Body of pancreas (tissue), 4 donors: ENCODE data around the gene GNA15. TPM values are rescaled to one million over a fixed set of nuclear protein-coding genes. Genes with fewer than 3 reads are reported as not detected.
A peak's percentile ranks its signal among the peaks of the same experiment; 100 is the strongest.
"Not testable (repeated sequence)": the region's sequence is repeated elsewhere in the genome, so short reads cannot be mapped to it uniquely, and the experiment has no call there.

Experiments
- ATAC-seq: fragments of 150-250 bp; one replicate; pipeline ENCODE4 v1.9.1; 2016
- DNase-seq, 4 donors: peaks; one replicate each; pipeline ENCODE4 v3.0.0-alpha.2; 2019
- H3K27ac ChIP-seq, 4 donors: fragments of 200-600 bp; sonication (generic); 1 replicate in 3 of 4; 2 replicates in 1 of 4; pipeline versions ENCODE4 v1.5.1 to v1.6.1; 2016 to 2019; ENCODE audit warnings: mild to moderate bottlenecking in 1 of 4, mixed read lengths in 1 of 4, moderate library complexity in 1 of 4
- H3K27me3 ChIP-seq, 2 donors: fragments of 200-600 bp; sonication (generic); one replicate each; pipeline ENCODE4 v1.6.0; 2016; ENCODE audit warnings: mild to moderate bottlenecking in 1 of 2
- H3K36me3 ChIP-seq, 2 donors: fragments of 200-600 bp; sonication (generic); replicated peaks in 1 of 2; 2 replicates each; pipeline ENCODE4 v1.5.1; 2016; ENCODE audit warnings: low read depth in 2 of 2; ENCODE audit not compliant: insufficient read depth in 1 of 2
- H3K4me1 ChIP-seq: fragments of 200-600 bp; sonication (generic); one replicate; pipeline ENCODE4 v1.6.0; 2016
- H3K4me3 ChIP-seq, 2 donors: fragments of 200-600 bp; sonication (generic); 1 replicate in 1 of 2; 2 replicates in 1 of 2; pipeline ENCODE4 v1.5.1; 2016 to 2019
- H3K9me3 ChIP-seq, 3 donors: fragments of 200-600 bp; sonication (generic); 1 replicate in 2 of 3; 2 replicates in 1 of 3; pipeline ENCODE4 v1.5.1; 2016
- POLR2A ChIP-seq, 3 donors: fragments of 450-650 bp; IDR thresholded peaks; one replicate each; pipeline ENCODE4 v1.6.1; 2016; ENCODE audit warnings: antibody characterized with exemption in 3 of 3, mild to moderate bottlenecking in 2 of 3
- WGBS, 2 donors: methylation state at CpG; one replicate each; pipeline ENCODE4 v1.1.5; 2017; 5-methylcytosine and 5-hydroxymethylcytosine counted together
- intact Hi-C: fragments of 100-400 bp; cut with DNase I; formaldehyde crosslinking; loops from one replicate; pipeline ENCODE4 v1.15.1; 2023
- total RNA-seq, 2 donors: library from RNA; depleted of rRNA; stranded (reverse); fragments of >200 nt; gene quantifications; one replicate each; pipeline ENCODE4 v1.1.0, GENCODE V29; 2016
- TF ChIP-seq, protein P1 (sequence below), 7 experiments: fragments of 450-650 bp in 4 of 7; fragments of 200-600 bp in 3 of 7; sonication (generic) in 3 of 7; IDR thresholded peaks; one replicate each; pipeline ENCODE4 v1.5.1; 2016 to 2019; ENCODE audit warnings: antibody characterized with exemption in 7 of 7

The GNA15 gene, protein sequence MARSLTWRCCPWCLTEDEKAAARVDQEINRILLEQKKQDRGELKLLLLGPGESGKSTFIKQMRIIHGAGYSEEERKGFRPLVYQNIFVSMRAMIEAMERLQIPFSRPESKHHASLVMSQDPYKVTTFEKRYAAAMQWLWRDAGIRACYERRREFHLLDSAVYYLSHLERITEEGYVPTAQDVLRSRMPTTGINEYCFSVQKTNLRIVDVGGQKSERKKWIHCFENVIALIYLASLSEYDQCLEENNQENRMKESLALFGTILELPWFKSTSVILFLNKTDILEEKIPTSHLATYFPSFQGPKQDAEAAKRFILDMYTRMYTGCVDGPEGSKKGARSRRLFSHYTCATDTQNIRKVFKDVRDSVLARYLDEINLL
- 1 to 10 TPM; 1.6 to 2.6 TPM for total RNA-seq

DNA sequence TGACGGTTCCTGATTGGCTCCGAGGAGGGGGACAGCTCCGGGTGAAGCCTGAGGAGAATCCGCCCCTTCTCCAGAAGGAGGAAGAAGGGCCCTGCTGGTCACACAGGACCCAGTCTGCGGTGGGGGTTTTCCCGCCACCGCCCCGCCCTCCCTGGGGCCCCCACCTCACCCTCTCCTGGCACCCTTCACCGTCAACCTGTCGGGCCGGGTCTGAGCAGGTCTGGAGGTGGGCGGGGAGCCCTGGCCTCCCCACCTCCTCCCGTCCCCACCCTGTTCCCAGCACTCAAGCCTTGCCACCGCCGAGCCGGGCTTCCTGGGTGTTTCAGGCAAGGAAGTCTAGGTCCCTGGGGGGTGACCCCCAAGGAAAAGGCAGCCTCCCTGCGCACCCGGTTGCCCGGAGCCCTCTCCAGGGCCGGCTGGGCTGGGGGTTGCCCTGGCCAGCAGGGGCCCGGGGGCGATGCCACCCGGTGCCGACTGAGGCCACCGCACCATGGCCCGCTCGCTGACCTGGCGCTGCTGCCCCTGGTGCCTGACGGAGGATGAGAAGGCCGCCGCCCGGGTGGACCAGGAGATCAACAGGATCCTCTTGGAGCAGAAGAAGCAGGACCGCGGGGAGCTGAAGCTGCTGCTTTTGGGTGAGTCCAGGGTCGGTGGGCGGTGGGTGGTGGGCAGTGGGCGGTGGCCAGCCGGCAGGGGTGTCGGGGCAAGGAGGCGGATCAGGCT, at the start of gene GNA15:
Gene GNA15 (plus strand): TSS at position 73 of the 723 bp plus-strand sequence. CDS start 418 bp downstream, at position 491.
- TF ChIP-seq, protein P1, sequence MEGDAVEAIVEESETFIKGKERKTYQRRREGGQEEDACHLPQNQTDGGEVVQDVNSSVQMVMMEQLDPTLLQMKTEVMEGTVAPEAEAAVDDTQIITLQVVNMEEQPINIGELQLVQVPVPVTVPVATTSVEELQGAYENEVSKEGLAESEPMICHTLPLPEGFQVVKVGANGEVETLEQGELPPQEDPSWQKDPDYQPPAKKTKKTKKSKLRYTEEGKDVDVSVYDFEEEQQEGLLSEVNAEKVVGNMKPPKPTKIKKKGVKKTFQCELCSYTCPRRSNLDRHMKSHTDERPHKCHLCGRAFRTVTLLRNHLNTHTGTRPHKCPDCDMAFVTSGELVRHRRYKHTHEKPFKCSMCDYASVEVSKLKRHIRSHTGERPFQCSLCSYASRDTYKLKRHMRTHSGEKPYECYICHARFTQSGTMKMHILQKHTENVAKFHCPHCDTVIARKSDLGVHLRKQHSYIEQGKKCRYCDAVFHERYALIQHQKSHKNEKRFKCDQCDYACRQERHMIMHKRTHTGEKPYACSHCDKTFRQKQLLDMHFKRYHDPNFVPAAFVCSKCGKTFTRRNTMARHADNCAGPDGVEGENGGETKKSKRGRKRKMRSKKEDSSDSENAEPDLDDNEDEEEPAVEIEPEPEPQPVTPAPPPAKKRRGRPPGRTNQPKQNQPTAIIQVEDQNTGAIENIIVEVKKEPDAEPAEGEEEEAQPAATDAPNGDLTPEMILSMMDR (IDR thresholded peaks at IDR 0.05) = no peak
- TF ChIP-seq POLR2A (IDR thresholded peaks at IDR 0.05) = peak in 1 of 3 donors; percentile 12
- WGBS, 2 donors = 47 to 53% methylated on average over 15 to 25 of the region's 40 CpGs
- intact Hi-C loops = no loop called here
- Histone ChIP-seq H3K36me3 (no peaks in the 10 kb centered on the region), H3K27me3 (no peaks in the 10 kb centered on the region), H3K27ac (peak within 1 kb of the TSS in 1 of 4 donors; percentile 45), H3K9me3 (peaks cover 0 to 4% (median 0%) of the 10 kb centered on the region in 3 donors), H3K4me3 (no peak within 1 kb of the TSS), H3K4me1 (no peaks in the 10 kb centered on the region)
- ATAC-seq = peak; percentile 21
- DNase-seq = peak in 1 of 4 donors; percentile 31

DNA sequence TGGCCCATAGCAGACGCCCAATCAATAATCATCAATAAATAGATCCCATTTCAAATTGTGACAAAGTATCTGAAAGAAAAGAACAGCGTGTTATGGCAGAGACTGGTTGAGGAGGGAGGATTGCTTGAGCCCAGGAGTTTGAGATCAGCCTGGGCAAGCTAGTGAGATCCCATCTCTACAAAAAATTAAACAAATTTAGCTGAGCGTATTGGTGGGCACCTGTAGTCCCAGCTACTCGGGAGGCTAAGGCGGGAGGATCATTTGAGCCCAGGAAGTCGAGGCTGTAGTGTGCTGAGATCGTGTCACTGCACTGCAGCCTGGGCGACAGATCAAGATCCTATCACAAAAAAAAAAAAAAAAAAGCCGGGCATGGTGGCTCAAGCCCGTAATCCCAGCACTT, 48.1 kb upstream of the GNA15 start:
- H3K9me3 ChIP-seq = no peaks in the 10 kb centered on the region
- intact Hi-C loops = no loop called here
- H3K4me3 ChIP-seq = no peak overlapping the region
- H3K4me1 ChIP-seq = no peaks in the 10 kb centered on the region
- 69 to 83% methylated on average over 7 to 10 of the region's 10 CpGs for WGBS, 2 donors
- H3K27ac ChIP-seq = no peak overlapping the region
- ATAC-seq (no peak), DNase-seq (no peak)
- no peaks in the 10 kb centered on the region for H3K27me3 ChIP-seq
- H3K36me3 ChIP-seq = no peaks in the 10 kb centered on the region
- TF ChIP-seq, protein P1 (IDR thresholded peaks at IDR 0.05) = no peak
- no peak for TF ChIP-seq POLR2A (IDR thresholded peaks at IDR 0.05)

DNA sequence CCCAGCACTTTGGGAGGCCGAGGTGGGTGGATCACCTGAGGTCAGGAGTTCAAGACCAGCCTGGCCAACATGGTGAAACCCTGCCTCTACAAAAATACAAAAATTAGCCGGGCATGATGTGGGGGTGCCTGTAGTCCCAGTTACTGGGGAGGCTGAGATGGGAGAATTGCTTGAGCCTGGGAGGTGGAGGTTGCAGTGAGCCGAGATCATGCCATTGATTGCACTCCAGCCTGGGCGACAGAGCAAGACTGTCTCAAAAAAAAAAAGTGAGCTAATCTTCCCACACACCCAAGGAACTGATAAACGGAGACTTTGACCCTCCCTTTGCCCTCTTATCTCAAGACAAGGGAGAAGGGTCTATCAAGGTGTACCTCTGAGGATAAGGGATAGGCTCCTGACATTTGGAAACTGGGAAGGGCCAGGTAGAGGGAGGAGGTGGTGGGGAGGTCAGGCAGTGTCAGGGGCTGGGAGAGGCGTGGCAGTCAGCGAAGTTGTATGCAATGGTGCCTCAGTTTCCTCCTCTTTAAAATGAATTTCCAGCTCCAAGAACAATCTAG, 46.5 kb upstream of the GNA15 start:
- H3K36me3 ChIP-seq, H3K9me3 ChIP-seq, ATAC-seq, intact Hi-C loops, H3K4me1 ChIP-seq, H3K27ac ChIP-seq, H3K27me3 ChIP-seq, DNase-seq, H3K4me3 ChIP-seq: not testable (repeated sequence)
- 72% methylated on average over 7 of the region's 7 CpGs for WGBS, 2 donors

DNA sequence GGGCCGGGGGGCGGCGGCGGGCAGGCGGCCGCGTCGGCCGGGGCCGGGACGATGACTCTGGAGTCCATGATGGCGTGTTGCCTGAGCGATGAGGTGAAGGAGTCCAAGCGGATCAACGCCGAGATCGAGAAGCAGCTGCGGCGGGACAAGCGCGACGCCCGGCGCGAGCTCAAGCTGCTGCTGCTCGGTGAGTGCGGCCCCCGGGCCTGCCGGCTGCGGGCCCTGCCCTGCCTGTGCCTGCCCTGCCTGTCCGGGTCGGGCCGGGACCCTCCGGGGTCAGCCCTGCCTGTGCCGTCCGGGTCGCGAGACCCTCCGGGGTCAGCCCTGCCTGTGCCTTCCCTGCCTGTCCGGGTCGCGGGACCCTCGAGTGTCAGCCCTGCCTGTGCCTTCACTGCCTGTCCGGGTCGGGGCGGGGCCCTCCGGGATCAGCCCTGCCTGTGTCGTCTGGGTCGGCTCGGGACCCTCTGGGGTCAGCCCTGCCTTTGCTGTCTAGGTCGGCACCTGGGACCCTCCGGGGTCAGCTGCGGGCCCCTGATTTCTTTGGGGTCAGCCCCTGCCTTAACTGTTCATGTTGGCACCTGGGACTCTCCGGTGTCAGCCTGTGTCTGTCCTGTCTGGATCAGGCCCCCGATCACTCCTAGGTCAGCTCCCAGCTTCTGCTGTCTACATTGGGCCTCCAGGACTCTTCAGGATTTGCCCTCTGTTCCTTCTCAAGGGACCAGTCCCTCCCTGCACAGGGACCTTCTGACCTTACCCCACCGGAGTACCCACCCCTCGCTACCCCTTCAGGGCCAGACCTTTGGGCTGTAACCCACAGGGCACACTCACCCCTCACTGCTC, 41.0 kb upstream of the GNA15 start:
- WGBS, 2 donors = 0 to 2% methylated on average over 2 to 26 of the region's 57 CpGs

More for the DNA sequence above, 41.0 kb upstream of the GNA15 start:
- TF ChIP-seq, protein P1 (IDR thresholded peaks at IDR 0.05) = no peak
- TF ChIP-seq POLR2A (IDR thresholded peaks at IDR 0.05) = no peak
- ATAC-seq = no peak
- no peaks in the 10 kb centered on the region for H3K36me3 ChIP-seq
- no peaks in the 10 kb centered on the region for H3K9me3 ChIP-seq
- H3K27ac ChIP-seq = peak overlapping the region; percentile 30 to 83 (median 74)
- peak overlapping the region; percentile 84 to 91 for H3K4me3 ChIP-seq
- intact Hi-C loops = no loop called here
- no peaks in the 10 kb centered on the region for H3K27me3 ChIP-seq
- peak in 2 of 4 donors; percentile 33 to 39 for DNase-seq
- H3K4me1 ChIP-seq = peaks cover 54% of the 10 kb centered on the region
